Activated T-cell treated with anti-CD3 and anti-CD28 coated beads for 48 hours (primary cell): Measurements from ENCODE around the gene CACNB4.
"Not testable (repeated sequence)": the region's sequence is repeated elsewhere in the genome, so short reads cannot be mapped to it uniquely, and the experiment has no call there.

ENCODE experiments used
- DNase-seq: peaks from one replicate; pipeline ENCODE4 v3.0.0-alpha.2; 2020; ENCODE audit warnings: low read depth

Gene CACNB4

DNA sequence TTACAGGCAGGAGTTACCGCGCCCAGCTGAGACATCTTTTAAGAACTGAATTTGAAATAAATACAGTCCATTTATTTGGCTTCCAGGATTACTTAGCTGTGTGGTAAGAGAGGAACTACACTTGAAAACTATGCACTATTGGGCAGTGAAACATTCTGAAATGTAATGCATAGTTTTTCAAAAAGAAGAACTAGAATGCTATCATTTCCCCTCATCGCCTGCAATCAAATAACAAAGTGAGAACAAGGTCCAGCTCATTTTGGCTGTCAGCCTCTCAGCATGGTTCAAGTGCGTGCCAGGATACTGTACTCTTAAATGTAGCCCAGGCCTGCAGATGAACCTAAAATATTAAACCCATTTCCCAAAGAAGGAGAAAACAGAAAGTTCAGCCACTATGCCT is 194.0 kb downstream of the CACNB4 start:
- DNase-seq: no peak

DNA sequence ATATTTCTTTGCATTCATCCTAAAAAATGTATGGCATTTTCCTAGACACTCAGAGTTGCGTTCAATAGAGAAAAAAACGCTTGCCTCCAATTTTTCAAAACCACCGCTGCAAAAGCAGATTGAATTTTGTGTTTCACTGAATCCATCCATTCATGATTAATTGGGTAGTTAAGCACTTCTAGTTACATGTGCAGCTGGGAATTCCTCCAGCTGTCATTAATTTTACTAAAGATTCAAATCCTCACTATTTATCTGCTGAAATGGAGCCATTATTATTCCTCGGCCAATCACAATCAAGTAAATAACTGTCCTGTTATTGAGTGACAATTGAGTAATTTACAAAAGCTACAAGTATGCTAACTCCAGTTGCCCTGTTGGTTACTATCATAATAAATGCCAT is 194.8 kb downstream of the CACNB4 start:
- no peak for DNase-seq

DNA sequence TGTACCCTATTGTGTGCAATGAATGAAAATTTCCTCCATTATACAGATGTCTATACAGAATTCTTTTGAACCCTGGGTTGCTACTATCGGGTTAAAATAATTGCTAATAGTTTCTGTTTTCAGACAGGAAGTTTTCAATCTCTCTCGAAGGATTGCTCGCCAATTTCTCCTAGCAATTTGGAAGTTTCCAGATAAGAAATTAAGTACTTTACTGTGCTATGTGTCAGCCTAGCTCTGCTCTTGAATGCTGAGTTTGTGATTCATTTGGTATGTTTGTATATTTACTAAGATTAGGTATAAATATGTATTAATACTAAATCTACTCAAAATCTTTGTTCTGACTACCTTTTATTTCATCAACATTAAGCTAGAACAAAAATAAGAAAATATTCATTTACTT is 196.0 kb downstream of the CACNB4 start:
- DNase-seq: no peak

DNA sequence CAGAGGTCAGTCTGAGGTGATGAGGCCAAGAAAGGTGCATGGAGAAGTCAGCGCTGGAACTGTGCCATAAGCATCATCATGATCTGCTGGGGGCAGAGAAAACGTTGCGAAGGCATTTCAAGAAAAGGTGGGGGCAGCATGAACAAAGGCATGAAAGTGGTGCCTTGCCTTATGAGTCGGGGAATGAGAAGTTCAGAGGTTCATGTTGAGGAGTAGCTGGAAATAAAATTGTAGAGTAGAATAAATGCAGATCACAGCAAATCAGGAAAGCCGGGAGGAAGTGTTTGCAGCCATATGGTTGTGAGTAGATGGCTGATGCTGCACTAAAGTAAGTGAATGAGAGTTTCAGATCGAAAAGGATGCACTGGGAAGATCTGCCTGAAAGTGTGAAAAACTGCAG is 198.5 kb downstream of the CACNB4 start:
- DNase-seq: no peak

DNA sequence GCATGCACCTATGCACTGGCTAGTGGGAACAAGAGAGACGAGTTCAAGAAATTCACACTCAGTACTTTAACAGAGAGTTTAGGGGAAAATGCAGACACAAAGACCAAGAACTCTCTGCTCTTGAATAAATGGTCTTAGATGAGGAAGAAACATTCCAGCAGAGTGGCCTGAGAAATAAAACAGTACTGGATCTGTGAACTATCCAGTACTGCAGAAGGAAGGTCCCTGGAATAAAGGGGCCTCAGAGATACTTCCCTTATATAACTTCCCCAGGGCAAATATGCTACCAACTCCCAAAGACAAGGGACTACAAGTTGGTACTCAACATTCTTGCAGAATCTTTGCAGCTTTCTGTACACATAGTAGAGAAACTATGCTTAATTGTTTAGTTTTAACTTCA is 199.7 kb downstream of the CACNB4 start:
- no peak for DNase-seq

DNA sequence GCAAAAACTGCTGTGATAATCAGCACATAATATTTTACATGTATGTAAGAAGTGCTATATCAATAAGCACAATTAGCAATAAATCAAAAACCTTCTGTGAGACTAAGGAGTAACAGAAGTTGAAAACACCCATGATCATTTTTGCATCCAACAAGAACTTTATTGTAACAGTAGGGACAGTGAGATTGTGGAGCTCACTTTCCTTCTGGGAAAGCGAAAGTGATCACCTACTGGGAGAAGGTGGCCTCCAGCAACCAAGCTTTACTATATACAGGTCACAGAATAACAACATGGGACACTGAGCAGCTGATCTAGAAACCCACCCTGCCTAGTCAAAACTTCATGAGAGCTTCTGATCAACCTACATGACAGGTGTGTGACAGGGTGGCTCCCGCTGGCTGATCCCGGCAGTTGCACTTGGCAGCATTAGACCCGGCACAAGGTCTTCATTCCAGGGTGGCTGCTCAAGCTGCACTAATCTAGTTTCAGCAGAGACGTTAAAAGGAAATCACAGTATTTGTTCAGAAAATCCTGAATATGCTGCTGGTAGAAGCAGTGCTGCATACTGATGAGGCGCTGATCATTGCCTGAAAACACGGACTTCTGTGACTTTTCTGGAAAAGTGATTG is 207.2 kb downstream of the CACNB4 start:
- DNase-seq: no peak

DNA sequence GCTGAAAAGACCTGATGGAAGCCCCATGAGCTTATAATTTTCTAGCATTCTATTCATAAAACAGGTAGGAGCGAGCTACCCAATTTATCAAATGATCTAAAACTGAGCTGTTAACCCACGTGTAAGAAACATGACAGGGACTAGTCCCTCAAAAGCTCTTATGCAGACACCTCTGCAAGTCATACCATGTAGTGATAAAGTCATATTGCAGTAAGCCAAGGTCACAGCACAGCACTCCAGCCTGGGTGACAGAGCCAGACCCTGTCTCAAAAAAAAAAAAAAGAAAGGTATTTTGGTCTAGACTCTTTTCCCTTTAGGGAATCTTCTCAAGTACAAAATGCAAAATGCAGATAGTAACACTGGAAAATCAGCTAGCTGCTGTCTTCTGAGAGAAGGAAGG is 211.7 kb downstream of the CACNB4 start:
- no peak for DNase-seq

DNA sequence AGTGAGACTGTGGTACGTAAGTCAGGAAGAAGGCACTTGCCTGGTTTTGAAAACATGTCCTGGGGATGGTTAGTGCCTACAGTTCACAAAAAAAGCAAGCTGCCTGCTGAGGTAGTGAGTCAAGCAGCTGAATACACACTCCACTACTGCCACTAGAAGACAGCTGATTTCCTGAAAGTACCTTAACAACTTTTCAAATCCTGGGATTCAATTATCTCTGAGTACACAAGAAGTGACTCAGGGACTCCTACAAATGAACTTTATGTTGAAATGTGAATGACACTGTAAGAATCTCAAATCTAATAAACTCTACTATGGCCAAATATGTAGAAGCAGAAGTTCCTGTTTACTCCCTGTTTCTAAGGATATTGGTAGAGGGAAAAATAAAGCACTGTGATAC is 212.6 kb downstream of the CACNB4 start:
- no peak for DNase-seq

DNA sequence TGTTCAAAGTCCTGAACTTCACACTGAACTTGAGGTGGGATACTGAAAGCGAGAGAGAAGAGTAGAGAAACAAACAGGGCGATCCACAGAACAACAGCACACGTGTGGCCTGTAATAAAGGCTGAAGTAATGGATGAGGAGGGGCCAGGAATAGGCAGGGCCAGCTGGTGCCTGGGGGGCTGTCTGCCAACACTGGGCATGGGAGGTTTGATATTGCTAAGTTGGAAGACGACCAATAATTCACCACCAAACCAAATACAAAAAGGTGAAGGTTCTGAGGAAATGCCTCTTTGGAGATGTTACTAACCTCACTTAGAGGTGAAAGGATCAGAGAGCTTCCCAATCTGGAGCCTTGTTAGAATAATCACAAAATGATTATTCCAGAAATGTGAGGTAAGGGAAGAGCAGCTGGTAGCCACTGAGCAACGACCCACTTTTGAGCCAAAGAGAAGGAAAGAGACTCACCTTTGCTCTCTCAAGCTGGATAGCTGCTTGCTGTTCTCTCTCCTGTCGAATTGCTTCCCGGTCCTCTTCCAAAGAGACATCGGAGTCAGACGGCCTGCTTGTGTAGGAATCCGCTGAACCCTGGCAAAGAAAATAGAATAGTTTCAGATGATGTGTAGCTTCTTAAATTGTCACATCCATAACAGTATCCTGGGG is 215.9 kb downstream of the CACNB4 start:
- DNase-seq: no peak

DNA sequence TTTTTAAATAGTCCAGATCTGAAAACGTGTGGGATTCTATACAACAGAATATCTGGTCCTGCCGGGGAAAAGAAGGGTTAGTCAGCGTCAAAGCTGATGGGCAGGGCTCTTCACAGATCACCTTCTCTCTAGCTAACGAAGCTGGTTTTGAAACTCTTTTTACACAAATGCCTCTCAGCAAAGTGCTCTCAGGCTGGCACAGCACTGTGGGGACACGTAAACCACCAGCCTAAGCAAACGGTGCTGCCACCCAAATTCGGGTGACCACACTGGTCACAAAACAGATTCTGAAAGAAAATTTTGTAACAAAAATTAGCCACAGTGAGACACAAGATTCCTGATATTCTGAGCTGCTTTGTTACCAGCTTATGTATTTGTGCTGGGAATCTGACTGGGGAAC is 217.5 kb downstream of the CACNB4 start:
- no peak for DNase-seq

DNA sequence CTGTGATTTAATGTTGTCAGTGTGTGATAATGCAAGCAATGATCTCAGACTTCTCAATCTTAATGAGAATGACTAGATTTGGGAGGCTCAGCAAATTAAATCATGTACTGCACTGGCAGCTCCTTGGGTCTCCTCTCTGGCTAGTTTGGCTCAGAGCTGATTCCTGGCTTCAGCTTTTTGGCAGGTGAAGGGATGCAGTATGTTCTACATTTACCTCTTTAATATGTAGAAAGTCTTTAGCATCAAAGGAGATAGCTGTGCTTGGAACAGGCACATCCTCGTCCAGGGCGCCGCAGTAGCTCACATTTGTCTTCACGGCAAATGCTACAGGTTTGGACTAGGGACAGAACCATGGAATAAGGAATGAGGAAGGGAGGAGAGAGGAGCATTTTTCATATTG is 218.3 kb downstream of the CACNB4 start:
- no peak for DNase-seq

DNA sequence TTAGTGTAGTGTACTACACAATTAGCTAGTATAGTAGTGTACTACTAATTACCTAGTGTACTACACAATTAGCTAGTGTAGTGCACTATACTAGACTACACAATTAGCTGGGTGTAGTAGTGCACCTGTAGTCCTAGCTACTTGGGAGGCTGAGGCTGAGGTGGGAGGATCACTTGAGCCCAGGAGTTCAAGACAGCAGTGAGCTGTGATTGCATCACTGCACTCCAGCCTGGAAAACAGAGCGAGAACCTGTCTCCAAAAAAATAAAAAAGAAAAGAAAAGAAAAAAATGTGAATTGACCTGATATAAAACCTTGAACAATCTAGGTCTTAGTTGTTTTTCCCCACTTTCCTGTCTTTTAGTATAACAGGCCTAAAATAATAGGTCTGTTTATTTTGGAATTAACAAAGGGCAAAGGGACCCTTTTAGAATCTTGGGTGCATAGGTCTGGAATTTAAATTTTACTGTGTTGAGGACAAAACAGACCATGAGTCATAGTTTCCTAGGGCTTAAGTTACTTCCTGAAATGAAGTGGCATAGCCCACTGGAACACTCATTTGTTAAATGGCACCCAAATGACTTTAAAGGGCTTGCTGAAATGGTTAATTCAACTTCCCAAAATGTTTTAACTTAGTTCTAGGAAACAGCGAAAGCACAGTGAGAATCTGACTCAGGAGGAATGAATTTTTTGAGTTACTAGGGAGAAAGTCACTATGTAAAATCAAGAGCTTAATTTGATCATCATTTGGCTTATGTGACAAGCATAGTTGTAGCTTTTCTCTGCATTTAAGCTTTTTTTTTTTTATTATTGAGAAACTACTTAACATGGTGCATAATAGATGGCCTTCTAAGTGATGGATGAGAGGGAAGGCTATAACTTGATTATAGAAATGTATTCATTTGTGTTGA is 219.9 kb downstream of the CACNB4 start:
- DNase-seq: no peak

DNA sequence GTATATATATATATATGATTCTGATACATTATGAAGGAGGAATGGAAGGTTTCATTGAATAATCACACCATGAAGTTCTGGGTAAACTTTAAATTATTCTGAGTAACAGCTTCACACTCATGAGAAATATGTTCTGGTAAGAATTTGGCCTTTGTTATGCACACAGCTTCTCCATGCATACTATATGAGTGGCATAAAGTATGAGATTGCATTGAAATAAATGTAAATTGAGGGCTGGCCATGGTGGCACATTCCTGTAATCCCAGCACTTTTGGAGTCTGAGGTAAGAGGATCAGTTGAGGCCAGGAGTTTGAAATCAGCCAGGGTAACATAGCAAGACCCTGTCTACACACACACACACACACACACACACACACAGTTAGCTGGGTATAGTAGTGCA is 220.6 kb downstream of the CACNB4 start:
- no peak for DNase-seq

DNA sequence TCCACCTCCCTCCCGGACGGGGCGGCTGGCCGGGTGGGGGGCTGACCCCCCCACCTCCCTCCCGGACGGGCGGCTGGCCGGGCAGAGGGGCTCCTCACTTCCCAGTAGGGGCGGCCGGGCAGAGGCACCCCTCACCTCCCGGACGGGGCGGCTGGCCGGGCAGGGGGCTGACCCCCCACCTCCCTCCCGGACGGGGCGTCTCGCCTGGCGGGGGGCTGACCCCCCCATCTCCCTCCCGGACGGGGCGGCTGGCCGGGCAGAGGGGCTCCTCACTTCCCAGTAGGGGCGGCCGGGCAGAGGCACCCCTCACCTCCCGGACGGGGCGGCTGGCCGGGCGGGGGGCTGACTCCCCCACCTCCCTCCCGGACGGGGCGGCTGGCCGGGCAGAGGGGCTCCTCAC is 223.2 kb downstream of the CACNB4 start:
- DNase-seq: not testable (repeated sequence)

DNA sequence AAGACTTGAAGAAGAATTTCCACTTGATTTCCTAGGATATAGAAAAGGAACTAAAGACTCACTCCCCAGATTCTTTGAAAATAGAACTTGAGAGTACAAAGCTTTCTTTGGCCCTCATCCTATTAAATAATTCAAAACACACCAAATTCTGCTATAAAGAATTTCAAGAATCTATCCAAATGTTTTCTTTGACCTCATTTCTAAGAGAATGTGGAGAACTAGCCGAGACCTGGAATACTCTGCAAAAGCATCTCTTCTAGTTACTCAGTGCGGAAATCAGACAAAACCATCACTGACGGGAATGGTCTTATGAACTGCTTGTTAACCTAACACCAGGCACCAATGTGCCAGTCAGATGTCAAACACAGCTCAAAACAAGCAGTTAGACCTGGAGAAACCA is 226.4 kb downstream of the CACNB4 start:
- DNase-seq: no peak

DNA sequence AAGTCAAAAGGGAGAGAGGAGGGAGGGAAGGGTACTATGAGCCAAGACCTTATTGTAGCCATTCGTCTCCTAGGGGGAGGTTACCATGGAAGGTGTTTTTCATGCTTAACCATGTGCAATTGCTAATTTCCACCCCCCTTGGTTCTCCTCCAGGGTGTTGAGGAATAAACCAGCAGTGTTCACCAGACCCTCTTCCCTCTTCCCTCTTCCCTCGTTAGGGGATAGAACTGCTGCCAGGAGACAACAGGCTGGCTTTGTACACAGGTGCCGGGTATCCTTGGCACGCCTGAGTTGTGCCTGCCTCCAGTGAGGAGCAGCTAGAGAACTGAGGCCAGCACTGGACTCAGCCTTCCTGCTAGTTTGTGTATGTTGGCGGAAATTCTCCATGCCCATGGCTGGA is 229.6 kb downstream of the CACNB4 start:
- DNase-seq: no peak

DNA sequence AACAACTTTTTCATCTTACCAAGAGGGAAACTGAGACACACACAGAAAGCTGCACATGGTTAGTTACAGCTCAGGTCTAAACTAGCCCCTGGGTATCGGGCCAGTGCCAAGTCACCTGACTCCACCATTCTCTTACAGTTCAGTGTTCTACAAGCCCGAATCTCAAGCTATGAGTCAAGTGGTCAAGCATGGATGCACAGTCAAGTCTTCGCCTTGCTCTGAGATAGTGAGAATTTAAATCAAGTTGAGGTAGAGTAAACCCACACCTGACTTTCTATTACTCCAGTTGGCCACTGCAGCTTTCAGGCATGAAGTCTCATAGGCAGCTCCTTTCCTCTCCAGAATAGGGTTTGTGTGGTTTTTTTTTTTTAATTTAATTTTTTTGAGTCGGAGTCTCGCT is 236.1 kb downstream of the CACNB4 start:
- DNase-seq: no peak

DNA sequence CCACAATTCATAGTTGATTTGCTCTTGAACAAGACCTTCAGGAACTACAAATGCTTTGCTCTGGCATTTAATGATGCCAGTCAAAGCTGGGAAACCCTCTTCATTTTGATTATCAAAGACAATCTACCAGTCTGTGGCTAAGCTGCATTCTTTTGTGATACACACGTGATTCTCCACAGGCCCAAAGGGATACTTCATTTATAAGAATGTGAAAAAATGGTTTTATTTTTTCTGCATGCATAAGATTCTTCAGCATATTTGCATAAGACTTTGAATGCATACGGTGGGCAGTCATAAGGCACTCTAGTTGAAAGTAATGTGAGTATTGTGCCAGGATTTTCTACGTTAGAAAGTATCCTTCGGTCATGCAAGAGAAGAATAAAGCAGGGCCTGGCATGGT is 237.7 kb downstream of the CACNB4 start:
- no peak for DNase-seq

DNA sequence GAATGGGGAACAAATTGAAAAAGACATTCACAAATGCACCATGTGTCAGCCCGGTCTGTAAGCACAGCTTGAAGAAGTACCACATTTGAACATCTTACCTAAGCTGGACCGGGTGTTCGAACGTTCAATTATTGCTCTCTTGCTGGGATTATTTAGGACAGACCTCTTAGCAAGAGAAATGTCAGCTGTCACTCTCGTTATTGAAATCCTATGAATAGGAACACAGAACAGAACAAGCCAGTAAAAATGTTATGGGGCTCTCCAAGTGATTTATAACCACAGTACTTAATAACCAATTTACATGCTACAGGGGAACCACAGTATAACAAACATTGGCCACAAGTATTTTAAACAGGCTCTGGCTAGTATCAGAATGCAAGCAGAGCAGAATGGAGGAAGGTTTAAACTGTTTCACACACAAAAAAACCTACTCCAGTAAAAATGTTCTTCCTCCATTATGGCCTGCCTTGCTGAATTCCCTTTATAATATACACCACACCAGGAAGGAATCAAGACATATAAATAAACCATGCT is 238.2 kb downstream of the CACNB4 start:
- no peak for DNase-seq

DNA sequence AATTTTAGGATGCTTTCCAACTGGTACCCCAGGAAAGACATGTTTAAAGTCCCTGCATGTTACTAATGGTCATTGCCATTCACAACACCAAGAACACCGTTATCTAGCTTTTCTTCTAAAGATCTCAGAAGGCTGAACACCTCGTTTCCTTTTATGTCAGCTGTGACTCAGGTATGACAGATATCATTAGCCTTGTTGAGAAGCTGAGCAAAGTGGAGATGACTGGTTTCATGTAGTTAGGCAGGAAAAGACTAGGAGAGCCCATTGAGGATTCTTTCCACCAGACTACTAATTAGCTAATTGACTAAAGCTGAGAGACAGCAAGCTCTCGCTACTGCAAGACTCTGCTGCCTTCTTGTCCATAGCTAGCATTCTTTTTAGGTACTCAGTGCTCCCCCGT is 238.6 kb downstream of the CACNB4 start:
- no peak for DNase-seq

DNA sequence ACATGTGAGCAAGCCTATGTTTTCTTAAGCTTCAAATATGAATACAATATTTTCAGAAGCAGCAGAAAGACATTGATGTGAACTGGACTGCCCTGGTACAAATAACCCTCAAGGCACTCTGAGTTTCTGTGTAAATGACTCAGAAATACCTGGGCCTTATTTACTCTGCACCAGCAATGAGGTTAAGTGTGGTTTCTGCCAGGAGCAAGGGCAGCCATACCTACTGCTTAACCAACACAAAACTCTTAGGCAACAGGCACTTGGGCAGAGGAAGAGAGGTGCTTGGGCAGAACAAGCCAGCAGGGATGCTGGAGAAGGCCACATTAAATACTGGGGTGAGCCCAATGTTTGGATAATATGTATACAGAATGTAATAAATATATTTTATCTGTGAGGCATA is 241.2 kb downstream of the CACNB4 start:
- no peak for DNase-seq

DNA sequence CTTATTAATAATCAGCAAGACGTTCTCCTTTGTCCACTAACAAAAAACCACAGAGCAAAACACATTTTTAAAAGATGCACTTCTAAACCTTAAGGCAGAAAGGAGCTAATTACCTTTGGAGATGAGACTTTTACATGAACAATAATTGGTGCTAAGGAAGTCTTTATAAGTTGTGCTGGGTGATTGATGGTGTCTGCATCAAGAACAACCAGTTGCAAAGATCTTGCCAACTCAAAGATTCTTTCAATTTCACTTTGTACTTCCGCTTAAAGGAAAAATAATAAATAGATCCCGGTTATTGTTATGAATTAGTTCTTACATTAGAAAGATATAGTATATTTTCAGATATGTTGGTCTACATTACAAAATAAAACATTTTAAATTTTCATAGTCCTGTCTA is 243.7 kb downstream of the CACNB4 start:
- DNase-seq: no peak
